Choroid plexus epithelial cell (primary cell): Measurements from ENCODE around the gene EBF4.

Experiments used
- DNase-seq: peaks from one replicate; pipeline ENCODE4 v3.0.0-alpha.2; 2010; ENCODE audit warnings: low read depth
- H3K4me3 ChIP-seq: 2 replicates; pipeline ENCODE4 v1.5.1; 2011; ENCODE audit warnings: low read depth, mild to moderate bottlenecking, control low read depth, low read length, moderate library complexity
- TF ChIP-seq, protein P1 (sequence below): conservative IDR thresholded peaks from 2 replicates; pipeline ENCODE4 v1.5.1; 2011; ENCODE audit warnings: low read depth, mild to moderate bottlenecking, control low read depth, inconsistent platforms, low read length, moderate library complexity

EBF4 gene

DNA sequence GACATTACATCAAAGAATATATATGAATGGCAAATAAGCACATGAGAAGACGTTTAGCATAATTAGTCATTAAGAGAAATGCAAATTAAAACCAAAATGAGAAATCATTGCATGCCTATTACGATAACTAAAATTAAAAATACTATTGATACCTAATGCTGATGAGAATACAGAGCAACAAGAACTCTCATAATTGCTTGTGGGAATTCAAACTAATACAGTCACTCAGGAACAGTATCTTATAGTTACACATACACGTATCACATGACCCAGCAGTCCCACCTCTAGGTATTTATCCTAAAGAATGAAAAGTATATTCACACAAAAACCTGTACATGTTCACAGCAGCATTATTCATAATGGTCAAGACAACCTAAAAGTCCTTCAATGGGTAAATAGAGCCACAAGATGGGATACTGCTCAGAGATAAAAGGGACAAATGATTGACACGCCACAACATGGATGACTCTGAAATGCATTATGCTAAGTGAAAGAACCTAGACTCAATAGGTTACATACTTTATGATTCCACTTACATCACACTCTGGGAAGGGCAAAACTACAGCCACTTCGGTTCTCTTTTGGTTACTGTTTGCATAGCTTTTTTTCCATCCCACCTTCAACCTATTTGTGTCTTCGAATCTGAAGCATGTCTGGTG, 91.5 kb downstream of the EBF4 start:
- no peak for DNase-seq
- H3K4me3 ChIP-seq = no peak overlapping the region
- TF ChIP-seq, protein P1, sequence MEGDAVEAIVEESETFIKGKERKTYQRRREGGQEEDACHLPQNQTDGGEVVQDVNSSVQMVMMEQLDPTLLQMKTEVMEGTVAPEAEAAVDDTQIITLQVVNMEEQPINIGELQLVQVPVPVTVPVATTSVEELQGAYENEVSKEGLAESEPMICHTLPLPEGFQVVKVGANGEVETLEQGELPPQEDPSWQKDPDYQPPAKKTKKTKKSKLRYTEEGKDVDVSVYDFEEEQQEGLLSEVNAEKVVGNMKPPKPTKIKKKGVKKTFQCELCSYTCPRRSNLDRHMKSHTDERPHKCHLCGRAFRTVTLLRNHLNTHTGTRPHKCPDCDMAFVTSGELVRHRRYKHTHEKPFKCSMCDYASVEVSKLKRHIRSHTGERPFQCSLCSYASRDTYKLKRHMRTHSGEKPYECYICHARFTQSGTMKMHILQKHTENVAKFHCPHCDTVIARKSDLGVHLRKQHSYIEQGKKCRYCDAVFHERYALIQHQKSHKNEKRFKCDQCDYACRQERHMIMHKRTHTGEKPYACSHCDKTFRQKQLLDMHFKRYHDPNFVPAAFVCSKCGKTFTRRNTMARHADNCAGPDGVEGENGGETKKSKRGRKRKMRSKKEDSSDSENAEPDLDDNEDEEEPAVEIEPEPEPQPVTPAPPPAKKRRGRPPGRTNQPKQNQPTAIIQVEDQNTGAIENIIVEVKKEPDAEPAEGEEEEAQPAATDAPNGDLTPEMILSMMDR = no peak

DNA sequence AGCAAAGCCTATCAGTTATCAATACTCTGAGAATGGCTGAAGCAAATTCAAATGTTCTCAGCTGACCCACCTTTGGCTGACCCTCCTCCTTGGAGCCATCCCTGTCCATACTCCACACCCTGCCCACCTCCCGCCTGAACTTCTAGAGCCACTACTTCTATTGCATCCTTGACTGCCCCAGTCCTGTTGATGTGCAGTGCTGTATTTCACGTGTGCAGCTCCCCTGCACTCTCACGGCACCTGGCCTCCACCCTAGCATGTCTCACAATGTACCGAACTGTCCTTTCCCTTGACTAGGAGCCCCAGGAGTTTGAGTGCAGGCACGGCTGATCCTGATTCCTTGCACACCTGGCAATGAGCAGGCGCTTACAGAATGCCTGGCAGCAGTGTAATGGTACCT, 100.9 kb downstream of the EBF4 start:
- H3K4me3 ChIP-seq = no peak overlapping the region
- no peak for DNase-seq
- TF ChIP-seq, protein P1 = no peak

DNA sequence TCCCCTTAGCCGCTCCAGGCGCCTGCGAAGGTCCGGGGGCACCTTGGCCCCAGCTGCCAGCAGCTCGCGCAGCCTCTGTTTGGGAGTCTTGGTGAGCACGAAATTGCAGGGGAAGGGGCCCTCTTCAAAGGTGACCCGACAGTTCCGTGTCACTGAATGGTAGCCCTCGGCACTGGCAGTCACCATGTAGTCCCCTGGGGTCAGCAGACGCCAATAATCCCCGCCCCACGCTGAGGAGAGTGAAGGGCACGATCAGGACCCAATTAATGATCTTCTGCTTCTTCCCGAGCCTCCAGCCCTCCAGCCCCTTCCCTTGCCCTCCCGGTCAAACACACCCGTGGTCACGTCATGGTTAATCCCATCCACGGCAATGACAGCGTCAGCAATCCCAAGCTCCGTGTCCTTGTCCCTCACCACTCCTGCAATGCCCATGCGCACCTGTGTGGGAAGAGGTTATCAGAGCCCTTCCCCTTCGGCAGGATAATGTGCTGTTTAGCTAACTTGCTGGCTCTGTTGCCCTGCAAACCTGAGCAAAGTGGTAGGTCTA, 101.7 kb downstream of the EBF4 start:
- no peak overlapping the region for H3K4me3 ChIP-seq
- TF ChIP-seq, protein P1 = no peak
- no peak for DNase-seq

DNA sequence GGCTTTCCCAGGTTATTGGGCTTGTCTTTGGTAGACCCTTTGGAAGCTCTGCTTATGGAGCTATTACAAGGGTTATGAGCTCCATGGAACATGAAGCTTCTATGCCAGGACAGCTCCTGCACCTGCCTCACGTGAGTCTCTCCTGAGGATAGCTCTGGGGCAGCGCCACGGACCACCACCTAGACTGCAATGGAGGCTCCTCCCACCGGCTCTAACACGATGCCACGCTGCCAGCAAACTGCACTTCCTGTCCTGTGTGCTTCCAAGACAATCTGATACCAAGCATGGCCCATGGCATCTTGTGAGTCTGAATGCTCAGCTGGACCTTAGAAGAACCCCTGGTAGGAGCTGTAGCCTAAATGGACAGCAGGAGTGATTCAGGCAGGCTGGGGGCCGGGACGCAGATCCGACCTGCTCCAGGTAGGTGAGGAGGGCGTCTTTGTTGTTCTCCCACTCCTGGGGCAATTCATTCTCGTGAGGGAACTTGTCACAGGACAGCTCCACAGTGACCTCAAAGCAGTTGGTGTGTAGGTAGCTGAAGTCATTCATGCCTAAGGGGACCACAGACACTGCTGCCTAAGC, 102.4 kb downstream of the EBF4 start:
- DNase-seq = no peak
- H3K4me3 ChIP-seq = no peak overlapping the region
- TF ChIP-seq, protein P1 = no peak

DNA sequence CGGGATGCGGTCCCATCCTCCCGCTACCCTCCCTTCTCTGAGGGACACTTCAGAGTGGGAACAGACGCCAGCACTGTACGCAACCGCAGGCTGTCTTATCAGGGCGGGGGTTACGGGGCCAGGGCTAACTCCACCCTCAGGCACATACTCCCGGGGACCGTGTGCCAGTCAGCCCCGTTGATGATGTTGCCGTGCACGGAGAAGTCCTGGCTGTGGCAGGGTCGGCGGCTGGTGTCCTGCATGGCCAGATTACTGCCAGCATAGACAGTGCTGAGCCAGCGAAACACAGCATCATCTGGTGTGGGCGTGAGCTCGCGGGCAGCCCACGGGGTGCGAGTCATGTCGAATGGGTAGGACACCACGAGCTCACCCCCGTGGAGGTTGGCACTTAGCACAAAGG, 102.9 kb downstream of the EBF4 start:
- DNase-seq = no peak
- no peak overlapping the region for H3K4me3 ChIP-seq
- TF ChIP-seq, protein P1 = no peak

DNA sequence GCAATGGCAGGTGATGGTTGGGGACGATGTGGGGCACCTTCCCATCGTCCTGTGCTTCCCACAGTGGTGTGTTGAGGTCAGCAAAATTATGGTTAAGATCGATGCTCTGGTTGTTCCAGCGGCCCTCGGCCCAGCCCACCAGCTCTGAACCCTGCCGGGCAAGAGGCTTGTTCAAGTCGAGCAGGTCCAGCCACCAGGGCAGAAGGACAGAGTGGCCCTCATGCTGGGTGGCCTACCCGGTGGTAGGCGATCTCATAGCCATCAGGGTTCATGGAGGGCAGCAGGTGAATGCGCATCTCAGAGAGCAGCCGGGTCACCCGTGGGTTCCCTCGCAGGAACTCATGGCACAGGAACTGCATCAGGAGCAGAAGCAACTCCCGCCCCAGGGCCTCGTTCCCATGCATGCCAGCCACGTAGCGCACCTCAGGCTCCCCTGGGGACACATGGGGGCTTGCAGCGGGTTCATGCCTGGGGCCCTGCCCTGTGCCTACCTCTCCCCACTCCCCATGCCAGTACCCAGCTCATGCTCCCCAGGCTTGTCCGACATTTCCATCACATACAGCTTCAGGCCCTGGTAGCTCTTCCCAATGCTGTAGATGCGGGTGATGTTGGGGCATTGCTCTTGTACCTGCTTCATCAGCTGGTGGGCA, 103.6 kb downstream of the EBF4 start:
- TF ChIP-seq, protein P1 = no peak
- no peak overlapping the region for H3K4me3 ChIP-seq
- DNase-seq = no peak
